HepG2 (cell line): ENCODE measurements around the gene PARD3. TPM values are rescaled to one million over a fixed set of nuclear protein-coding genes. Genes with fewer than 3 reads are reported as not detected.

Source experiments
- CREB1 ChIP-seq, 2 experiments: fragments of 450-650 bp in 1 of 2; IDR thresholded peaks; 2 replicates each; pipeline ENCODE4 v1.6.1; 2016 to 2017; ENCODE audit warnings: control low read depth in 1 of 2, mild to moderate bottlenecking in 1 of 2, missing compliant biosample characterization in 1 of 2, missing genetic modification characterization in 1 of 2
- EP300 ChIP-seq, 3 experiments: sonication (generic) in 1 of 3; formaldehyde crosslinking in 1 of 3; IDR thresholded peaks; 2 replicates each; pipeline versions ENCODE4 v1.5.1 to v1.6.1; 2011 to 2020; ENCODE audit warnings: low read depth in 2 of 3, low read length in 2 of 3, borderline replicate concordance in 1 of 3, improper control_type of control experiment in 1 of 3, mild to moderate bottlenecking in 1 of 3, missing genetic modification reagents in 1 of 3, moderate library complexity in 1 of 3
- FOXA3 ChIP-seq: IDR thresholded peaks from 2 replicates; pipeline ENCODE4 v1.6.1; 2016; ENCODE audit warnings: missing genetic modification reagents, missing compliant biosample characterization
- FOXP1 ChIP-seq, 2 experiments: fragments of 450-650 bp in 1 of 2; IDR thresholded peaks; 2 replicates each; pipeline ENCODE4 v1.6.1; 2017 to 2018; ENCODE audit warnings: antibody characterized with exemption in 1 of 2
- HOMEZ ChIP-seq: IDR thresholded peaks from 2 replicates; pipeline ENCODE4 v1.6.1; 2016; ENCODE audit warnings: low read depth
- HOXD1 ChIP-seq: sonication (generic); formaldehyde crosslinking; IDR thresholded peaks from 2 replicates; pipeline ENCODE4 v1.5.0; 2020; ENCODE audit warnings: missing genetic modification reagents
- KAT8 ChIP-seq: IDR thresholded peaks from 2 replicates; pipeline ENCODE4 v1.6.1; 2016; ENCODE audit warnings: missing genetic modification reagents, missing compliant biosample characterization
- KDM2A ChIP-seq: sonication (generic); formaldehyde crosslinking; IDR thresholded peaks from 2 replicates; pipeline ENCODE4 v1.4.0; 2020; ENCODE audit warnings: low read depth, missing genetic modification reagents, borderline replicate concordance
- NFIC ChIP-seq: IDR thresholded peaks from 2 replicates; pipeline ENCODE4 v1.6.1; 2012; ENCODE audit warnings: mild to moderate bottlenecking, low read length, inconsistent platforms
- NR2F6 ChIP-seq, 2 experiments: IDR thresholded peaks; 2 replicates each; pipeline ENCODE4 v1.6.1; 2016; ENCODE audit warnings: antibody characterized with exemption in 1 of 2, mild to moderate bottlenecking in 1 of 2
- RARA ChIP-seq: IDR thresholded peaks from 2 replicates; pipeline ENCODE4 v1.6.1; 2016; ENCODE audit warnings: missing genetic modification reagents, missing compliant biosample characterization
- RBM39 ChIP-seq: fragments of 200-400 bp; formaldehyde crosslinking; IDR thresholded peaks from one replicate; pipeline ENCODE4 v1.6.1; 2018; ENCODE audit warnings: antibody characterized with exemption, mild to moderate bottlenecking, low read depth, low read length; ENCODE audit not compliant: poor library complexity, severe bottlenecking
- SOX5 ChIP-seq: IDR thresholded peaks from 2 replicates; pipeline ENCODE4 v1.6.1; 2016; ENCODE audit warnings: borderline replicate concordance
- TBX2 ChIP-seq: sonication (generic); formaldehyde crosslinking; IDR thresholded peaks from 2 replicates; pipeline ENCODE4 v1.5.0; 2020; ENCODE audit warnings: missing genetic modification reagents, mild to moderate bottlenecking, borderline replicate concordance
- TEAD3 ChIP-seq: optimal IDR thresholded peaks from 2 replicates; pipeline ENCODE3; 2016; ENCODE audit warnings: borderline replicate concordance
- ZNF432 ChIP-seq: sonication (generic); formaldehyde crosslinking; IDR thresholded peaks from 2 replicates; pipeline ENCODE4 v1.5.0; 2020; ENCODE audit warnings: missing genetic modification reagents, mild to moderate bottlenecking, borderline replicate concordance
- ZNF558 ChIP-seq: sonication (generic); formaldehyde crosslinking; IDR thresholded peaks from 2 replicates; pipeline ENCODE4 v1.9.0; 2022; ENCODE audit warnings: mild to moderate bottlenecking, missing genetic modification reagents, borderline replicate concordance
- ZNF646 ChIP-seq: sonication (generic); formaldehyde crosslinking; IDR thresholded peaks from 2 replicates; pipeline ENCODE4 v1.9.0; 2021; ENCODE audit warnings: mild to moderate bottlenecking, missing genetic modification reagents
- ZNF710 ChIP-seq: sonication (generic); formaldehyde crosslinking; IDR thresholded peaks from 2 replicates; pipeline ENCODE4 v1.5.0; 2020; ENCODE audit warnings: mild to moderate bottlenecking, missing genetic modification reagents, borderline replicate concordance
- ZSCAN9 ChIP-seq: IDR thresholded peaks from 2 replicates; pipeline ENCODE4 v1.6.1; 2016; ENCODE audit warnings: borderline replicate concordance
- polyA plus RNA-seq, 8 experiments: library from polyadenylated mRNA; depleted of rRNA in 3 of 8; stranded (reverse) in 7 of 8; unstranded in 1 of 8; fragments of >200 nt; fragmentation: Illumina TruSeq in 4 of 8; extraction: Trizol in 4 of 8; gene quantifications; 2 replicates each; pipeline versions ENCODE4 v1.2.1 to v1.2.3, GENCODE V29; 2011 to 2016; ENCODE audit warnings: low read depth in 4 of 8, missing spikeins in 1 of 8, mixed read lengths in 1 of 8; ENCODE audit not compliant: insufficient read depth in 1 of 8
- total RNA-seq, 5 experiments: library from RNA; depleted of rRNA; stranded (reverse); fragments of >200 nt; fragmentation: Illumina TruSeq; extraction: Trizol; gene quantifications; 2 replicates each; pipeline ENCODE4 v1.2.3, GENCODE V29; 2016; ENCODE audit warnings: low read depth in 1 of 5

Gene PARD3
- total and polyA plus RNA-seq, 2 of the 13 experiments (the other 11 are each of a cell fraction or from before 2014, with no cell fraction given), result 40.9 to 60.0 TPM

- TF ChIP-seq HOMEZ (CRISPR knock-in tag) (peak; percentile 80), ZNF710 (CRISPR knock-in tag) (0 out of 2 replicates have a peak, but pooled peaks have one; percentile 41), ZSCAN9 (CRISPR knock-in tag) (peak; percentile 19; the same call in 1 of the 2 replicates), FOXA3 (CRISPR knock-in tag) (peak; percentile 74), NFIC (peak; percentile 76), ZNF432 (CRISPR knock-in tag) (no peak), ZNF646 (CRISPR knock-in tag) (peak; percentile 79), TEAD3 (CRISPR knock-in tag) (peak; percentile 71), CREB1 (IDR thresholded peaks at IDR 0.05) (no peak), CREB1 (CRISPR knock-in tag; IDR thresholded peaks at IDR 0.05) (peak; percentile 54; the same call in 1 of the 2 replicates), RBM39 (no peak), RARA (CRISPR knock-in tag) (peak; percentile 53), TBX2 (peak; percentile 63; the same call in 1 of the 2 replicates), ZNF558 (CRISPR knock-in tag) (no peak), KAT8 (CRISPR knock-in tag) (peak; percentile 30; the same call in 1 of the 2 replicates), FOXP1 (IDR thresholded peaks at IDR 0.05) (no peak), FOXP1 (CRISPR knock-in tag; IDR thresholded peaks at IDR 0.05) (peak; percentile 39; the same call in 1 of the 2 replicates), KDM2A (CRISPR knock-in tag) (no peak), NR2F6 (IDR thresholded peaks at IDR 0.05) (peak; percentile 70), NR2F6 (CRISPR knock-in tag; IDR thresholded peaks at IDR 0.05) (peak; percentile 69), HOXD1 (CRISPR knock-in tag) (0 out of 2 replicates have a peak, but pooled peaks have one; percentile 67), EP300 (IDR thresholded peaks at IDR 0.05; ENCODE audit: low read depth in 2 of 2, low read length in 2 of 2) (peak in 1 of 2 experiments; percentile 59; a peak in 2 of 4 replicates), EP300 (CRISPR knock-in tag; IDR thresholded peaks at IDR 0.05; ENCODE audit: borderline replicate concordance) (peak; percentile 43; the same call in 1 of the 2 replicates), SOX5 (CRISPR knock-in tag) (peak; percentile 75; the same call in 1 of the 2 replicates)
These were observed 560.5 kb downstream of the PARD3 start (continued) for GRCh38 chr10:34254596-34254995.
